HepG2 (cell line): Measurements from ENCODE around the gene ENDOU. TPM values are rescaled to one million over a fixed set of nuclear protein-coding genes. Genes with fewer than 3 reads are reported as not detected.

ENCODE experiments used
- ATAC-seq: fragments of 200-7000 bp; cut with Tn5 transposase; 3 replicates; pipeline ENCODE4 v1.9.1; 2020; ENCODE audit warnings: mild to moderate bottlenecking, moderate library complexity
- BruUV-seq: library from RNA; stranded (reverse); fragments of 400-500 nt; replicated peaks from 2 replicates; lab custom pipeline; 2021; lab: Mats Ljungman, UMichigan
- CTCF ChIA-PET: fragments of 300-600 bp; formaldehyde crosslinking; extraction: SDS; loops from one replicate; lab custom pipeline; 2021; ENCODE audit warnings: low total read pairs, inconsistent platforms, low intra/inter-chr PET ratio; lab: Yijun Ruan, JAX
- POLR2A ChIA-PET: fragments of 350-600 bp; sonication (Branson Sonifier 250); formaldehyde crosslinking; loops from one replicate; lab custom pipeline; 2020; ENCODE audit warnings: antibody characterized with exemption, inconsistent platforms; lab: Yijun Ruan, JAX
- DNase-seq: peaks from one replicate; pipeline ENCODE4 v3.0.0-alpha.2; 2015; ENCODE audit warnings: low spot score
- FAIRE-seq: peaks from 3 replicates; lab custom pipeline; 2011; peaks lifted over from hg19 to GRCh38; lab: Jason Lieb, UNC
- H2AFZ ChIP-seq: one replicate; pipeline ENCODE4 v1.6.1; 2011; ENCODE audit warnings: low read length, inconsistent platforms
- H3K27ac ChIP-seq: fragments of 300-600 bp; 3 replicates; pipeline ENCODE4 v1.8.0; 2011; ENCODE audit warnings: mixed run types, mild to moderate bottlenecking, mixed read lengths, low read length, inconsistent platforms; ENCODE audit not compliant: insufficient read depth; ENCODE audit errors: extremely low read length
- H3K27me3 ChIP-seq, 2 experiments: fragments of 200-600 bp in 1 of 2; 2 replicates in 1 of 2; 3 replicates in 1 of 2; pipeline versions ENCODE4 v1.6.0 to v1.8.0; 2011; ENCODE audit warnings: low read length in 2 of 2, mild to moderate bottlenecking in 2 of 2, moderate library complexity in 2 of 2, inconsistent platforms in 1 of 2; ENCODE audit not compliant: insufficient read depth in 2 of 2, control insufficient read depth in 1 of 2
- H3K36me3 ChIP-seq, 2 experiments: fragments of 200-600 bp in 1 of 2; replicated peaks in 1 of 2; 2 replicates in 1 of 2; 3 replicates in 1 of 2; pipeline versions ENCODE4 v1.5.1 to v1.8.0; 2011; ENCODE audit warnings: low read length in 2 of 2, inconsistent platforms in 1 of 2; ENCODE audit not compliant: insufficient read depth in 2 of 2, control insufficient read depth in 1 of 2
- H3K4me1 ChIP-seq: 2 replicates; pipeline ENCODE4 v1.5.1; 2012; ENCODE audit warnings: low read length, inconsistent platforms; ENCODE audit not compliant: insufficient read depth
- H3K4me2 ChIP-seq: 2 replicates; pipeline ENCODE4 v1.6.0; 2011; ENCODE audit warnings: low read depth, low read length, inconsistent platforms
- H3K4me3 ChIP-seq, 3 experiments: fragments of 200-600 bp in 1 of 3; sonication (generic), shearing (Covaris generic) in 1 of 3; replicated peaks in 1 of 3; 2 replicates each; pipeline ENCODE4 v1.5.1; 2011 to 2016; ENCODE audit warnings: low read length in 3 of 3, inconsistent platforms in 2 of 3, low read depth in 2 of 3, mild to moderate bottlenecking in 2 of 3, control low read depth in 1 of 3, mixed read lengths in 1 of 3; ENCODE audit not compliant: insufficient read depth in 1 of 3
- H3K79me2 ChIP-seq: one replicate; pipeline ENCODE4 v1.6.1; 2011; ENCODE audit warnings: low read length, inconsistent platforms; ENCODE audit not compliant: insufficient read depth
- H3K9ac ChIP-seq: 2 replicates; pipeline ENCODE4 v1.6.0; 2011; ENCODE audit warnings: mild to moderate bottlenecking, low read depth, low read length, inconsistent platforms; ENCODE audit not compliant: insufficient read depth
- H3K9me3 ChIP-seq: 2 replicates; pipeline ENCODE4 v1.5.1; 2012; ENCODE audit warnings: mild to moderate bottlenecking, low read length
- H4K20me1 ChIP-seq: 2 replicates; pipeline ENCODE4 v1.6.0; 2011; ENCODE audit warnings: inconsistent platforms, mild to moderate bottlenecking, low read length, moderate library complexity; ENCODE audit not compliant: insufficient read depth
- GABPB1 ChIP-seq: IDR thresholded peaks from 2 replicates; pipeline ENCODE4 v1.6.1; 2016; ENCODE audit warnings: mild to moderate bottlenecking, missing genetic modification reagents, moderate library complexity, missing compliant biosample characterization
- KLF16 ChIP-seq, 2 experiments: sonication (generic) in 1 of 2; formaldehyde crosslinking in 1 of 2; IDR thresholded peaks; 2 replicates each; pipeline versions ENCODE4 v1.6.1 to v1.8.0; 2016 to 2023; ENCODE audit warnings: missing genetic modification reagents in 2 of 2, missing compliant biosample characterization in 1 of 2
- ZNF619 ChIP-seq: sonication (generic); formaldehyde crosslinking; IDR thresholded peaks from 2 replicates; pipeline ENCODE4 v1.4.0; 2020; ENCODE audit warnings: mild to moderate bottlenecking, missing genetic modification reagents
- ZNF839 ChIP-seq: sonication (generic); formaldehyde crosslinking; IDR thresholded peaks from 2 replicates; pipeline ENCODE4 v1.4.0; 2020; ENCODE audit warnings: missing genetic modification reagents, mild to moderate bottlenecking, borderline replicate concordance
- WGBS: methylation state at CpG from one replicate; pipeline ENCODE4 v1.1.6; 2017; ENCODE audit warnings: low lambda C conversion rate; 5-methylcytosine and 5-hydroxymethylcytosine counted together
- in situ Hi-C: cut with HindIII; loops from 2 replicates; pipeline ENCODE4 v1.10.0; 2017; ENCODE audit warnings: low pct_unique_long_range_greater_than_20kb; ENCODE audit not compliant: extremely low pct_ligation_motif_present
- intact Hi-C: fragments of 100-400 bp; cut with micrococcal nuclease; formaldehyde crosslinking; loops from one replicate; pipeline ENCODE4 v1.10.0; 2022; ENCODE audit not compliant: unreplicated experiment
- polyA plus RNA-seq, 8 experiments: library from polyadenylated mRNA; depleted of rRNA in 3 of 8; stranded (reverse) in 7 of 8; unstranded in 1 of 8; fragments of >200 nt; fragmentation: Illumina TruSeq in 4 of 8; extraction: Trizol in 4 of 8; gene quantifications; 2 replicates each; pipeline versions ENCODE4 v1.2.1 to v1.2.3, GENCODE V29; 2011 to 2016; ENCODE audit warnings: low read depth in 4 of 8, missing spikeins in 1 of 8, mixed read lengths in 1 of 8; ENCODE audit not compliant: insufficient read depth in 1 of 8
- total RNA-seq, 5 experiments: library from RNA; depleted of rRNA; stranded (reverse); fragments of >200 nt; fragmentation: Illumina TruSeq; extraction: Trizol; gene quantifications; 2 replicates each; pipeline ENCODE4 v1.2.3, GENCODE V29; 2016; ENCODE audit warnings: low read depth in 1 of 5
- TF ChIP-seq, protein P1 (sequence below): sonication (generic); formaldehyde crosslinking; IDR thresholded peaks from 2 replicates; pipeline ENCODE4 v1.4.0; 2020; ENCODE audit warnings: missing genetic modification reagents, mild to moderate bottlenecking, borderline replicate concordance
- TF ChIP-seq, protein P2 (sequence below): fragments of 450-650 bp; IDR thresholded peaks from 2 replicates; pipeline ENCODE4 v1.6.1; 2016
- TF ChIP-seq, protein P3 (sequence below): sonication (generic); formaldehyde crosslinking; IDR thresholded peaks from 2 replicates; pipeline ENCODE4 v1.4.0; 2020; ENCODE audit warnings: missing genetic modification reagents, borderline replicate concordance

Gene ENDOU
- total and polyA plus RNA-seq, 2 of the 13 experiments (the other 11 are each of a cell fraction or from before 2014, with no cell fraction given) = not detected

DNA sequence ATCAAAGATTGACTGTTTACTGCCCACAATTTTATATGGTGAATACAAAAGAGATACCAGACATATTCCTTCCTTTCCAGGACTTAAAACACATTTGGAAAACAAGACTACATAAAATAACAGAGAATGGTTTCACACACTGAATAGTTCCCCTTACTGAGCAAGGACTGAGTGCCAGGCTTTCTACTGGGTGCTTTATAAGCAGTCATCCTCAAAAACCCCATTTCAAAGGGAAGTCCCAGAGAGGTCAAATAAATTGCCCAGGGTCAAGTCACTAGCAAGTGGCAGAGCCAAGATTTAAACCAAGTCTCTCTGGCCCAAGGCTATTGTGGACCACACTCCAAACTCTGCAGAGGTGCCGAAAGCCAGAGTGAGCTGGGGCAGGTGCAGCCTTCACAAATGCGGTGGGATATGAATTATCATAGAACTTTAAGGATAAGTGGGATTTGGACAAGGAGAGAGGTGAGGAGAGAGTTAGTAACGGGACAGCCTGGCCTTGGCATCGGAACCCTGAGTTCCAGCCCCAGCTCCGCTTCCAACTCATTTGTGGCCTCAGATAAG, 10.4 kb downstream of the ENDOU start:
- in situ Hi-C loops (loop anchor here (5.0 kb wide), 2 partner anchors 62 to 122 kb away; no protein-coding TSS in a partner anchor), intact Hi-C loops (loop anchor here (1.0 kb wide), 2 partner anchors 64 to 123 kb away; no protein-coding TSS in a partner anchor)
- Histone ChIP-seq H3K4me1 (peaks cover 12% of the 10 kb centered on the region), H3K27ac (no peak overlapping the region), H3K79me2 (no peaks in the 10 kb centered on the region), H3K9me3 (no peaks in the 10 kb centered on the region), H3K4me3 (no peak overlapping the region), H3K36me3 (no peaks in the 10 kb centered on the region), H4K20me1 (no peaks in the 10 kb centered on the region), H3K9ac (no peak overlapping the region), H3K27me3 (no peaks in the 10 kb centered on the region; a peak in 1 of 5 replicates), H3K4me2 (no peak overlapping the region), H2AFZ (no peak overlapping the region)
- ChIA-PET CTCF (interaction anchor here (1.2 to 3.9 kb wide), 7 partner anchors 27 to 123 kb away, joined by 3 to 56 read pairs (median 5); no protein-coding TSS in a partner anchor), POLR2A (no interaction called here)
- FAIRE-seq = no peak
- DNase-seq = no peak
- ATAC-seq = no peak
- WGBS = 34% methylated on average over 5 of the region's 5 CpGs
- BruUV-seq = no TSS peak
- TF ChIP-seq KLF16 (CRISPR knock-in tag; IDR thresholded peaks at IDR 0.05) = no peak
- TF ChIP-seq ZNF619 (CRISPR knock-in tag) = no peak
- TF ChIP-seq GABPB1 (CRISPR knock-in tag) = no peak

DNA sequence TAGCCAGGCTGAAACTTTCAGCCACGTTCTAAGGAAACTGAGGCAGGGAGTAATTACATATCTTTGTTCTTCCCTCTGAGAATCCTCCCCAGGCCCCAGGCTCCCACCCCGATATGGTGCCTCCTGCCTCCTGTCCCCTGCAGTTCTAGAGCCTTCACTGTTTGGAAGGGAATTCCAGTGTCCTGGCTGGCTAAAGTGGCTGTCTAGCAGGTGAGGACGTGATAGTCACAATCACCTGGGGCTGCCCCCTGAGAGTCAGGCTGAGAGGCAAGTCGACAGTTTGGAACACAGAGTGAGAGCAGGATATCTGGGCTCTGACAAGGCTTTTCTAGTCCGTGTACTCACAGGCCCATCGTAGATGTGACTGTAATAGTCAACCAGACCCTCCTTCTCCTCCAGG, 13.1 kb downstream of the ENDOU start:
- no peak for FAIRE-seq
- Histone ChIP-seq H3K9me3 (no peaks in the 10 kb centered on the region), H2AFZ (no peak overlapping the region), H3K9ac (no peak overlapping the region), H4K20me1 (no peaks in the 10 kb centered on the region), H3K4me2 (no peak overlapping the region), H3K36me3 (no peaks in the 10 kb centered on the region), H3K27ac (no peak overlapping the region), H3K79me2 (no peaks in the 10 kb centered on the region), H3K27me3 (no peaks in the 10 kb centered on the region; a peak in 1 of 5 replicates), H3K4me1 (peaks cover 14% of the 10 kb centered on the region), H3K4me3 (no peak overlapping the region)
- BruUV-seq = no TSS peak
- in situ Hi-C loops = loop anchor here (5.0 kb wide), 1 partner anchor 65 kb away; no protein-coding TSS in a partner anchor
- no peak for DNase-seq
- 71% methylated on average over 6 of the region's 6 CpGs for WGBS
- intact Hi-C loops = no loop called here
- ATAC-seq = no peak
- POLR2A ChIA-PET = no interaction called here
- CTCF ChIA-PET = interaction anchor here (1.3 kb wide), 1 partner anchor 67 kb away, joined by 3 read pairs; no protein-coding TSS in a partner anchor
- TF ChIP-seq ZNF839 (CRISPR knock-in tag) = no peak
- TF ChIP-seq, protein P1, sequence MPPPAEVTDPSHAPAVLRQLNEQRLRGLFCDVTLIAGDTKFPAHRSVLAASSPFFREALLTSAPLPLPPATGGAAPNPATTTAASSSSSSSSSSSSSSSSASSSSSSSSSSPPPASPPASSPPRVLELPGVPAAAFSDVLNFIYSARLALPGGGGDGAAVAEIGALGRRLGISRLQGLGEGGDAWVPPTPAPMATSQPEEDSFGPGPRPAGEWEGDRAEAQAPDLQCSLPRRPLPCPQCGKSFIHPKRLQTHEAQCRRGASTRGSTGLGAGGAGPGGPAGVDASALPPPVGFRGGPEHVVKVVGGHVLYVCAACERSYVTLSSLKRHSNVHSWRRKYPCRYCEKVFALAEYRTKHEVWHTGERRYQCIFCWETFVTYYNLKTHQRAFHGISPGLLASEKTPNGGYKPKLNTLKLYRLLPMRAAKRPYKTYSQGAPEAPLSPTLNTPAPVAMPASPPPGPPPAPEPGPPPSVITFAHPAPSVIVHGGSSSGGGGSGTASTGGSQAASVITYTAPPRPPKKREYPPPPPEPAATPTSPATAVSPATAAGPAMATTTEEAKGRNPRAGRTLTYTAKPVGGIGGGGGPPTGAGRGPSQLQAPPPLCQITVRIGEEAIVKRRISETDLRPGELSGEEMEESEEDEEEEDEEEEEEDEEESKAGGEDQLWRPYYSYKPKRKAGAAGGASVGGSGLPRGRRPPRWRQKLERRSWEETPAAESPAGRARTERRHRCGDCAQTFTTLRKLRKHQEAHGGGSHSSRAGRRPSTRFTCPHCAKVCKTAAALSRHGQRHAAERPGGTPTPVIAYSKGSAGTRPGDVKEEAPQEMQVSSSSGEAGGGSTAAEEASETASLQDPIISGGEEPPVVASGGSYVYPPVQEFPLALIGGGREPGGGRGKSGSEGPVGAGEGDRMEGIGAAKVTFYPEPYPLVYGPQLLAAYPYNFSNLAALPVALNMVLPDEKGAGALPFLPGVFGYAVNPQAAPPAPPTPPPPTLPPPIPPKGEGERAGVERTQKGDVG (CRISPR knock-in tag) = no peak
- TF ChIP-seq, protein P2, sequence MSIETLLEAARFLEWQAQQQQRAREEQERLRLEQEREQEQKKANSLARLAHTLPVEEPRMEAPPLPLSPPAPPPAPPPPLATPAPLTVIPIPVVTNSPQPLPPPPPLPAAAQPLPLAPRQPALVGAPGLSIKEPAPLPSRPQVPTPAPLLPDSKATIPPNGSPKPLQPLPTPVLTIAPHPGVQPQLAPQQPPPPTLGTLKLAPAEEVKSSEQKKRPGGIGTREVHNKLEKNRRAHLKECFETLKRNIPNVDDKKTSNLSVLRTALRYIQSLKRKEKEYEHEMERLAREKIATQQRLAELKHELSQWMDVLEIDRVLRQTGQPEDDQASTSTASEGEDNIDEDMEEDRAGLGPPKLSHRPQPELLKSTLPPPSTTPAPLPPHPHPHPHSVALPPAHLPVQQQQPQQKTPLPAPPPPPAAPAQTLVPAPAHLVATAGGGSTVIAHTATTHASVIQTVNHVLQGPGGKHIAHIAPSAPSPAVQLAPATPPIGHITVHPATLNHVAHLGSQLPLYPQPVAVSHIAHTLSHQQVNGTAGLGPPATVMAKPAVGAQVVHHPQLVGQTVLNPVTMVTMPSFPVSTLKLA = no peak
- TF ChIP-seq, protein P3, sequence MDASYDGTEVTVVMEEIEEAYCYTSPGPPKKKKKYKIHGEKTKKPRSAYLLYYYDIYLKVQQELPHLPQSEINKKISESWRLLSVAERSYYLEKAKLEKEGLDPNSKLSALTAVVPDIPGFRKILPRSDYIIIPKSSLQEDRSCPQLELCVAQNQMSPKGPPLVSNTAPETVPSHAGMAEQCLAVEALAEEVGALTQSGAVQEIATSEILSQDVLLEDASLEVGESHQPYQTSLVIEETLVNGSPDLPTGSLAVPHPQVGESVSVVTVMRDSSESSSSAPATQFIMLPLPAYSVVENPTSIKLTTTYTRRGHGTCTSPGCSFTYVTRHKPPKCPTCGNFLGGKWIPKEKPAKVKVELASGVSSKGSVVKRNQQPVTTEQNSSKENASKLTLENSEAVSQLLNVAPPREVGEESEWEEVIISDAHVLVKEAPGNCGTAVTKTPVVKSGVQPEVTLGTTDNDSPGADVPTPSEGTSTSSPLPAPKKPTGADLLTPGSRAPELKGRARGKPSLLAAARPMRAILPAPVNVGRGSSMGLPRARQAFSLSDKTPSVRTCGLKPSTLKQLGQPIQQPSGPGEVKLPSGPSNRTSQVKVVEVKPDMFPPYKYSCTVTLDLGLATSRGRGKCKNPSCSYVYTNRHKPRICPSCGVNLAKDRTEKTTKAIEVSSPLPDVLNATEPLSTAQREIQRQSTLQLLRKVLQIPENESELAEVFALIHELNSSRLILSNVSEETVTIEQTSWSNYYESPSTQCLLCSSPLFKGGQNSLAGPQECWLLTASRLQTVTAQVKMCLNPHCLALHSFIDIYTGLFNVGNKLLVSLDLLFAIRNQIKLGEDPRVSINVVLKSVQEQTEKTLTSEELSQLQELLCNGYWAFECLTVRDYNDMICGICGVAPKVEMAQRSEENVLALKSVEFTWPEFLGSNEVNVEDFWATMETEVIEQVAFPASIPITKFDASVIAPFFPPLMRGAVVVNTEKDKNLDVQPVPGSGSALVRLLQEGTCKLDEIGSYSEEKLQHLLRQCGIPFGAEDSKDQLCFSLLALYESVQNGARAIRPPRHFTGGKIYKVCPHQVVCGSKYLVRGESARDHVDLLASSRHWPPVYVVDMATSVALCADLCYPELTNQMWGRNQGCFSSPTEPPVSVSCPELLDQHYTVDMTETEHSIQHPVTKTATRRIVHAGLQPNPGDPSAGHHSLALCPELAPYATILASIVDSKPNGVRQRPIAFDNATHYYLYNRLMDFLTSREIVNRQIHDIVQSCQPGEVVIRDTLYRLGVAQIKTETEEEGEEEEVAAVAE (CRISPR knock-in tag) = no peak
